ENCODE measurements around the gene DNM2. TPM values are rescaled to one million over a fixed set of nuclear protein-coding genes. Genes with fewer than 3 reads are reported as not detected.

The DNM2 gene
- total and polyA plus RNA-seq, 2 donors (not counting 1 experiment from before 2014, with no cell fraction given): 42.6 to 76.8 TPM

DNA sequence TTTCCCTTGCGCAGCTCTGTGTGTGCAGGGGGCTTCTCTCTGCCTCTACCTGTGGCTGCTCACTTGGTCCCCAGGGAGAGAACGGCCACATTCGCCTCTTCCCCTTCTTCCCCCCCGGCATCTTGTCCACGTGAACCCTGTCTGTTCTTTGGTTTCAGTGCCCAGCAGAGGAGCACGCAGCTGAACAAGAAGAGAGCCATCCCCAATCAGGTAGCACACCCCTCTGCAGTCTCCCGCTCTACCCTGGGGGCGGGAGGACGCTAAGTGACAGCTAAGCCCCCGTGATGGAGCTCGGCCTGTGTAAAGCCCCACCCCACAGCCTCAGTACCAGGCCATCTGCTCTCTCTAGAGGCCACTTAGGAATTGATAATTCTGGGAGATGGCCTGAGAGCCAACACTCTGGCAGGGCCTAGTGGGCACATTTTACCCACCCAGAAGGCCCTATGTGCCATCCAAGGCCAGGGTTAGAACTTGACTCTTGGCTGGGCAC lies 87.9 kb downstream of the DNM2 start:
- H3K9ac ChIP-seq (ENCODE audit: insufficient read depth, low read length): no peak overlapping the region
- peaks cover 33% of the 10 kb centered on the region for H3K36me3 ChIP-seq (ENCODE audit: control insufficient read depth, insufficient read depth, low read length)
- H2AFZ ChIP-seq (ENCODE audit: low read length): no peak overlapping the region
- H3K27ac ChIP-seq (ENCODE audit: insufficient read depth, low read length): no peak overlapping the region
- no peaks in the 10 kb centered on the region for H3K79me2 ChIP-seq (ENCODE audit: control insufficient read depth, insufficient read depth, low read length)
- no peak overlapping the region for H3K4me3 ChIP-seq (replicated peaks in 1 of 4; ENCODE audit: control extremely low read depth in 1 of 4, insufficient read depth in 1 of 4, low read depth in 3 of 4, low read length in 4 of 4)
- H4K20me1 ChIP-seq (ENCODE audit: control insufficient read depth, extremely low read depth, insufficient read depth, low read length): no peaks in the 10 kb centered on the region
- no peak for DNase-seq (ENCODE audit: low read depth in 2 of 2)
- H3K4me2 ChIP-seq (ENCODE audit: extremely low read depth, insufficient read depth, low read length): no peak overlapping the region
- TF ChIP-seq, protein P1, sequence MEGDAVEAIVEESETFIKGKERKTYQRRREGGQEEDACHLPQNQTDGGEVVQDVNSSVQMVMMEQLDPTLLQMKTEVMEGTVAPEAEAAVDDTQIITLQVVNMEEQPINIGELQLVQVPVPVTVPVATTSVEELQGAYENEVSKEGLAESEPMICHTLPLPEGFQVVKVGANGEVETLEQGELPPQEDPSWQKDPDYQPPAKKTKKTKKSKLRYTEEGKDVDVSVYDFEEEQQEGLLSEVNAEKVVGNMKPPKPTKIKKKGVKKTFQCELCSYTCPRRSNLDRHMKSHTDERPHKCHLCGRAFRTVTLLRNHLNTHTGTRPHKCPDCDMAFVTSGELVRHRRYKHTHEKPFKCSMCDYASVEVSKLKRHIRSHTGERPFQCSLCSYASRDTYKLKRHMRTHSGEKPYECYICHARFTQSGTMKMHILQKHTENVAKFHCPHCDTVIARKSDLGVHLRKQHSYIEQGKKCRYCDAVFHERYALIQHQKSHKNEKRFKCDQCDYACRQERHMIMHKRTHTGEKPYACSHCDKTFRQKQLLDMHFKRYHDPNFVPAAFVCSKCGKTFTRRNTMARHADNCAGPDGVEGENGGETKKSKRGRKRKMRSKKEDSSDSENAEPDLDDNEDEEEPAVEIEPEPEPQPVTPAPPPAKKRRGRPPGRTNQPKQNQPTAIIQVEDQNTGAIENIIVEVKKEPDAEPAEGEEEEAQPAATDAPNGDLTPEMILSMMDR (conservative IDR thresholded peaks at IDR 0.05 in 1 of 2, IDR thresholded peaks at IDR 0.05 in 1 of 2; ENCODE audit: low read depth in 1 of 2, low read length in 2 of 2): no peak
- TF ChIP-seq EZH2 (IDR thresholded peaks at IDR 0.05; ENCODE audit: low read length, missing control alignments): no peak
- no peaks in the 10 kb centered on the region for H3K4me1 ChIP-seq (ENCODE audit: control insufficient read depth, extremely low read depth, insufficient read depth, low read length)
- no peaks in the 10 kb centered on the region for H3K27me3 ChIP-seq (ENCODE audit: control insufficient read depth, insufficient read depth, low read length)
- no peaks in the 10 kb centered on the region for H3K9me3 ChIP-seq (ENCODE audit: control insufficient read depth, insufficient read depth, low read depth, low read length)

DNA sequence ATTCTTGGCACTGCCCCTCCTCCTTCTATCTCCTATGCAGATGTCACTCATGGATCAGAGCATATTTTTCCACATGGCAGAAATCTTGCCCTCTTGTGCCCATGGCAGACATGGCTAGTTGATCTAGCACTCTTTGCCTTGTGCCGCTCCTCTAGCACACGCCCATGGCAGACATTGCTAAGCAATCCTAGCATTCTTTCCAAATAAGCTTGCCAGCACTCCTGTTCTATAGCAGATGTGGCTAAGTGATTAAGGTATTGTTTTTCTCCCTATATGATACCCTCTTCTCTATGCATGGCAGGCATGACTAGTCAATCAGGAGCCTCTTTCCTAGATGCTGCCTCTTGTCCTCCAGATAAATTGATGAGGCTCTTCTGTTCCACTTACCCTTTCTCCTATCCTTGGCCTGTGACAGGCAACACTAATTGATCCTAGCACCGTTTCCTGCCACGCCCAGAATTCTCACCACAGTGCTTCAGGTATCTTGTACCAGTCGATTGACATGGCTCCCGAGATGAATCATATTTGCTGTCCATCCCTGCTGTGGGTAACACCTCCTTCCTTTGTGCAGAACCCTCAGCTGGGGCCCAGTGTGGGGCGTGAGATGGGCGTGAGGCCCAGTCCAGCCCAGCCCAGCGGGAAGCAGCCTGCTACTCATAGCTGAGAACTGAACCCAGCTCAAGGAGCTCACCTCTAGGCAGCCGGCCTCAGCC lies 91.2 kb downstream of the DNM2 start:
- H2AFZ ChIP-seq (ENCODE audit: low read length): no peak overlapping the region
- H3K27me3 ChIP-seq (ENCODE audit: control insufficient read depth, insufficient read depth, low read length): no peaks in the 10 kb centered on the region
- DNase-seq (ENCODE audit: low read depth in 2 of 2): peak; percentile 19 to 56
- H3K9me3 ChIP-seq (ENCODE audit: control insufficient read depth, insufficient read depth, low read depth, low read length): no peaks in the 10 kb centered on the region
- H4K20me1 ChIP-seq (ENCODE audit: control insufficient read depth, extremely low read depth, insufficient read depth, low read length): no peaks in the 10 kb centered on the region
- H3K79me2 ChIP-seq (ENCODE audit: control insufficient read depth, insufficient read depth, low read length): no peaks in the 10 kb centered on the region
- TF ChIP-seq, protein P1 (conservative IDR thresholded peaks at IDR 0.05 in 1 of 2, IDR thresholded peaks at IDR 0.05 in 1 of 2; ENCODE audit: low read depth in 1 of 2, low read length in 2 of 2): no peak
- TF ChIP-seq EZH2 (IDR thresholded peaks at IDR 0.05; ENCODE audit: low read length, missing control alignments): no peak
- no peak overlapping the region for H3K4me3 ChIP-seq (replicated peaks in 1 of 4; ENCODE audit: control extremely low read depth in 1 of 4, insufficient read depth in 1 of 4, low read depth in 3 of 4, low read length in 4 of 4)
- peaks cover 30% of the 10 kb centered on the region for H3K36me3 ChIP-seq (ENCODE audit: control insufficient read depth, insufficient read depth, low read length)
- peaks cover 8% of the 10 kb centered on the region for H3K4me1 ChIP-seq (ENCODE audit: control insufficient read depth, extremely low read depth, insufficient read depth, low read length)
- H3K9ac ChIP-seq (ENCODE audit: insufficient read depth, low read length): no peak overlapping the region
- peak overlapping the region; percentile 2 for H3K27ac ChIP-seq (ENCODE audit: insufficient read depth, low read length)
- H3K4me2 ChIP-seq (ENCODE audit: extremely low read depth, insufficient read depth, low read length): no peak overlapping the region

DNA sequence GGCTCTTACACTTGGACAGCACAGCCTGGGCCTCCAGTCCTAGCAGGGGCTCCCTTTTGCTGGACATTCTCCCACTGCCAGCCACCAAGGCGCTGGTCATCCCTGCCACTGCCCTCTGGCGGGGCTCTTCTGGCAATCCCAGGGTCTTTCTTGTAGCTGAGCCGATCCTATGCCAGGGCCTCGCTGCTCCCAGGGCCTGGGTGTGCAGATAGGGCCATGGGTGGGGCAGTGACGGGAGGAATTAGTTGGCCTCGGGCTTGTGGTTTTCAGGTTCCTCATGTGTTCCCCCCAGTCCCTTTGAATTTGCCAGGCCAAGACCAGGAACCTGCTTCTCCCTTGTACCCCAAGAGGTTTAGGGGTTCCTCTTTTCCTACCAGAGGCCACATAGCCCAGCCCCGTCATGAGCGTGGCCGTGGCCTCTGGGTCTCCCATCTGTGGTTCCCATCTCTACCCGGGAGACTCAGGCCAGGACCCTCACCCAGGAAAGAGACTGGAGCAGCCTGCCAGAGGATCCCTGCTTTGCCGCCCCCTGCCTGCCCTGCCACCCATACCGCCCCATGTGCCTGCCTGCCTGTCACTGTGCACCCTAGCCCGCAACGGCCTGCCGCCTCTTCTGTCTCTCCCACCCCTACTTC lies 91.9 kb downstream of the DNM2 start:
- DNase-seq (ENCODE audit: low read depth in 2 of 2): no peak
- H3K4me1 ChIP-seq (ENCODE audit: control insufficient read depth, extremely low read depth, insufficient read depth, low read length): peaks cover 9% of the 10 kb centered on the region
- no peaks in the 10 kb centered on the region for H3K9me3 ChIP-seq (ENCODE audit: control insufficient read depth, insufficient read depth, low read depth, low read length)
- no peak overlapping the region for H3K4me2 ChIP-seq (ENCODE audit: extremely low read depth, insufficient read depth, low read length)
- no peaks in the 10 kb centered on the region for H4K20me1 ChIP-seq (ENCODE audit: control insufficient read depth, extremely low read depth, insufficient read depth, low read length)
- H3K36me3 ChIP-seq (ENCODE audit: control insufficient read depth, insufficient read depth, low read length): peaks cover 33% of the 10 kb centered on the region
- no peak overlapping the region for H3K4me3 ChIP-seq (replicated peaks in 1 of 4; ENCODE audit: control extremely low read depth in 1 of 4, insufficient read depth in 1 of 4, low read depth in 3 of 4, low read length in 4 of 4)
- peak overlapping the region; percentile 2 for H3K27ac ChIP-seq (ENCODE audit: insufficient read depth, low read length)
- peaks cover 6% of the 10 kb centered on the region for H3K79me2 ChIP-seq (ENCODE audit: control insufficient read depth, insufficient read depth, low read length)
- no peak overlapping the region for H2AFZ ChIP-seq (ENCODE audit: low read length)
- no peak for TF ChIP-seq EZH2 (IDR thresholded peaks at IDR 0.05; ENCODE audit: low read length, missing control alignments)
- TF ChIP-seq, protein P1 (conservative IDR thresholded peaks at IDR 0.05 in 1 of 2, IDR thresholded peaks at IDR 0.05 in 1 of 2; ENCODE audit: low read depth in 1 of 2, low read length in 2 of 2): no peak
- no peaks in the 10 kb centered on the region for H3K27me3 ChIP-seq (ENCODE audit: control insufficient read depth, insufficient read depth, low read length)
- H3K9ac ChIP-seq (ENCODE audit: insufficient read depth, low read length): no peak overlapping the region

All from fibroblast of lung (primary cell).